ENCODE measurements around the gene EPB41. TPM values are rescaled to one million over a fixed set of nuclear protein-coding genes. Genes with fewer than 3 reads are reported as not detected.

Gene EPB41
- total and polyA plus RNA-seq, 2 experiments from 2014 or later = 13.2 to 60.8 TPM

DNA sequence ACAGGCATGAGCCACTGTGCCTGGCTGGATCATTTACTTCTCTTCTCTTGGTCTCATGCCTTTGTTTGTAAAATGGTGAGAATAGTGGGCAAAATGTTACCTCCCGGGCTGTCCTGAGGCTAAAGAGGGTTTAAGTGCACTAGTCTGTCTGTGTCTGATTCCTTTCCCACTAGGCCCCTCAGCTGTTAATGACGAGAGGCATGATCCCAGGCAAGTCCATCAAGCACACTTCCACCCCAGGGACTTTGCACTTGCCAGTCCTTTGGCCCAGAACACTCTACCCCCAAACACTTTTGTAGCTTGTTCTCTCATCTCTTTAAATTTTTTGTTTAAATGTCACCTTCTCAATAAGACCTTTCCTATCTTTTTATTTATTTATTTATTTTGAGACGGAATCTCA, 13.8 kb upstream of the EPB41 start:
- Histone ChIP-seq H3K4me1 (ENCODE audit: insufficient read depth) (peaks cover 8% of the 10 kb centered on the region), H3K79me2 (peaks cover 9% of the 10 kb centered on the region), H3K36me3 (replicated peaks; ENCODE audit: insufficient read depth, low read depth) (no peaks in the 10 kb centered on the region), H2AFZ (no peak overlapping the region), H3K27ac (no peak overlapping the region), H3K4me3 (no peak overlapping the region), H3K9me3 (ENCODE audit: low read depth) (no peaks in the 10 kb centered on the region), H3K9me2 (replicated peaks; ENCODE audit: insufficient read depth) (no peaks in the 10 kb centered on the region), H3K4me2 (no peak overlapping the region), H4K20me1 (ENCODE audit: insufficient read depth, poor library complexity, severe bottlenecking) (peaks cover 6% of the 10 kb centered on the region), H3K27me3 (no peaks in the 10 kb centered on the region)
- no peak for DNase-seq (ENCODE audit: low spot score)
- WGBS (ENCODE audit: low lambda C conversion rate, missing lambda C conversion rate) = 84% methylated on average over 3 of the region's 3 CpGs
- TF ChIP-seq EZH2 (IDR thresholded peaks at IDR 0.05; ENCODE audit: borderline replicate concordance) = no peak

DNA sequence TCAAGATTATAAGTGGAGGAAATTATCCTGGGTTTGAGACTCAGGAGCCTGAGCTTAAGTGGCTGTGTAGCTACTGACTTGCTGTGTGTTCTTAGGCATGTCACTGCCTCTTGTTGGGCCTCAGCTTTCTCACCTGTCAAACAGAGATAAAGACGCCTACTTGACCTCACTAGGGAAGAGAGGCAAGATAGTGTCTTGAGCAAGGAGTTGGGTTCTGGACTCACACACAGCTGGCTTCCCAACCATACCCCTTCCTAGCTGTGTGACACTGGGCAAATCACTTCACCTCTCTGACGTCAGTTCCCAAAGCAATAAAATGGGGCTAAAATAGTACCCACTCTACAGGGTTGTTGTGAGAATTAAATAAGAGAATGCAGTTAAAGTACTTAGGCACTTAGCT, 11.6 kb upstream of the EPB41 start:
- TF ChIP-seq CTCF (IDR thresholded peaks at IDR 0.05; ENCODE audit: poor library complexity) = no peak
- Histone ChIP-seq H3K79me2 (peaks cover 9% of the 10 kb centered on the region), H3K4me3 (no peak overlapping the region), H3K9me2 (replicated peaks; ENCODE audit: insufficient read depth) (no peaks in the 10 kb centered on the region), H4K20me1 (ENCODE audit: insufficient read depth, poor library complexity, severe bottlenecking) (peaks cover 6% of the 10 kb centered on the region), H3K4me2 (no peak overlapping the region), H3K4me1 (ENCODE audit: insufficient read depth) (peaks cover 8% of the 10 kb centered on the region), H3K27ac (no peak overlapping the region), H3K27me3 (no peaks in the 10 kb centered on the region), H3K9me3 (ENCODE audit: low read depth) (no peaks in the 10 kb centered on the region), H3K36me3 (replicated peaks; ENCODE audit: insufficient read depth, low read depth) (no peaks in the 10 kb centered on the region), H2AFZ (no peak overlapping the region)
- WGBS (ENCODE audit: low lambda C conversion rate, missing lambda C conversion rate) = 87% methylated on average over 2 of the region's 2 CpGs
- no peak for DNase-seq (ENCODE audit: low spot score)

DNA sequence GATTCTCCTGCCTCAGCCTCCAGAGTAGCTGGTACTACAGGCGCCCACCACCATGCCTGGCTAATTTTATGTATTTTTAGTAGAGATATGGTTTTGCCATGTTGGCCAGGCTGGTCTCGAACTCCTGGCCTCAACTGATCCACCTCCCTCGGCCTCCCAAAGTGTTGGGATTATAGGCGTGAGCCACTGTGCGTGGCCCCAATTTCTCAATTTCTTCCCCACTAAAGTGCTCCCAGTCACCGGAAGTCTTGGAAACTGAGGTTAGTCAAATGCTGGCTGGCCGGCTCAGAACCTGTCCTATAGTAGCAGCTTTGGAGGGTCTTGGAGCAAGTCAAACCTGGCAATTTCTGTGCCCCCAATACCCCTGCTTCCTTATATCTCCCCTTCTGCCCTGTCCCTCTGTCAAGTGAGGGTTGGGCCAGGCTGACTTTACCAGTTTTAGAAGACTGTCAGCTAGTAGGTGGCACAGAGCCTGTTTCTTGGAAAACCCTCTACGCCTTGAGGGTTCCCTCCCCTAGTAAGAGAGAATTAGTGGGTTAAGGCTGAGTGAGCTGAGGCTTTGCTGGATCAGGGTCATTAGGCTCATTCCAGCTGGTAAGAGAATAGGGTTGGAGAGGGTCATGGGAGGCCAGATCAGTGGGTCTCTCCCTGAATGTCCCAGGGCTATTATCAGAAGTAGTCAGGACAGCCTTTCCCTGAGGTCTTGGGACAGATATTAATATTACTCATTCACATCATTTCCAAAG, 8.3 kb upstream of the EPB41 start:
- 92% methylated on average over 8 of the region's 8 CpGs for WGBS (ENCODE audit: low lambda C conversion rate, missing lambda C conversion rate)
- TF ChIP-seq EZH2 (IDR thresholded peaks at IDR 0.05; ENCODE audit: borderline replicate concordance) (no peak), CTCF (IDR thresholded peaks at IDR 0.05; ENCODE audit: poor library complexity) (no peak), EZH2phosphoT487 (IDR thresholded peaks at IDR 0.05; ENCODE audit: low read depth, severe bottlenecking, unreplicated experiment) (no peak)

GRCh38 chr1:28909198-28909597, 5.2 kb upstream of the EPB41 start:
- 96% methylated on average over 2 of the region's 2 CpGs for WGBS (ENCODE audit: low lambda C conversion rate, missing lambda C conversion rate)
- no peaks in the 10 kb centered on the region for H3K4me1 ChIP-seq (ENCODE audit: insufficient read depth)
- no peak overlapping the region for H3K4me2 ChIP-seq
- H3K36me3 ChIP-seq (replicated peaks; ENCODE audit: insufficient read depth, low read depth) = no peaks in the 10 kb centered on the region
- TF ChIP-seq CTCF (IDR thresholded peaks at IDR 0.05; ENCODE audit: poor library complexity) (no peak), EZH2phosphoT487 (IDR thresholded peaks at IDR 0.05; ENCODE audit: low read depth, severe bottlenecking, unreplicated experiment) (no peak), EZH2 (IDR thresholded peaks at IDR 0.05; ENCODE audit: borderline replicate concordance) (no peak)
- no peak overlapping the region for H3K4me3 ChIP-seq
- no peak overlapping the region for H3K27ac ChIP-seq
- no peaks in the 10 kb centered on the region for H4K20me1 ChIP-seq (ENCODE audit: insufficient read depth, poor library complexity, severe bottlenecking)
- no peaks in the 10 kb centered on the region for H3K27me3 ChIP-seq
- peaks cover 3% of the 10 kb centered on the region for H3K79me2 ChIP-seq
- H3K9me2 ChIP-seq (replicated peaks; ENCODE audit: insufficient read depth) = no peaks in the 10 kb centered on the region
- H3K9me3 ChIP-seq (ENCODE audit: low read depth) = no peaks in the 10 kb centered on the region
- DNase-seq (ENCODE audit: low spot score) = no peak
- no peak overlapping the region for H2AFZ ChIP-seq

More for the DNA sequence above, 8.3 kb upstream of the EPB41 start:
- Histone ChIP-seq H3K79me2 (peaks cover 7% of the 10 kb centered on the region), H3K27me3 (no peaks in the 10 kb centered on the region), H3K4me1 (ENCODE audit: insufficient read depth) (no peaks in the 10 kb centered on the region), H4K20me1 (ENCODE audit: insufficient read depth, poor library complexity, severe bottlenecking) (peaks cover 3% of the 10 kb centered on the region), H2AFZ (no peak overlapping the region), H3K4me2 (no peak overlapping the region), H3K36me3 (replicated peaks; ENCODE audit: insufficient read depth, low read depth) (no peaks in the 10 kb centered on the region), H3K9me3 (ENCODE audit: low read depth) (no peaks in the 10 kb centered on the region), H3K4me3 (no peak overlapping the region), H3K9me2 (replicated peaks; ENCODE audit: insufficient read depth) (no peaks in the 10 kb centered on the region), H3K27ac (no peak overlapping the region)
- DNase-seq (ENCODE audit: low spot score) = no peak

All from hepatocyte (in vitro differentiated cells).